SJSA1 (cell line): ENCODE measurements around the gene CTCF. TPM values are rescaled to one million over a fixed set of nuclear protein-coding genes. Genes with fewer than 3 reads are reported as not detected.
A peak's percentile ranks its signal among the peaks of the same experiment; 100 is the strongest.

ENCODE experiments used
- DNase-seq, 2 experiments: peaks; one replicate each; pipeline ENCODE4 v3.0.0-alpha.2; 2015 to 2020; ENCODE audit warnings: low spot score in 2 of 2, low read depth in 1 of 2
- H3K27ac ChIP-seq: fragments of 250-450 bp; sonication (Bioruptor Pico); 2 replicates; pipeline ENCODE4 v1.5.1; 2020; ENCODE audit warnings: mild to moderate bottlenecking, moderate library complexity
- H3K27me3 ChIP-seq: fragments of 250-450 bp; sonication (Bioruptor Pico); replicated peaks from 2 replicates; pipeline ENCODE4 v1.5.1; 2020; ENCODE audit warnings: mild to moderate bottlenecking, moderate library complexity
- H3K36me3 ChIP-seq: fragments of 250-450 bp; sonication (Bioruptor Pico); 2 replicates; pipeline ENCODE4 v1.5.1; 2020; ENCODE audit warnings: mild to moderate bottlenecking
- H3K4me1 ChIP-seq: fragments of 250-450 bp; sonication (Bioruptor Pico); replicated peaks from 2 replicates; pipeline ENCODE4 v1.6.1; 2021; ENCODE audit warnings: mild to moderate bottlenecking
- H3K4me3 ChIP-seq: fragments of 250-450 bp; sonication (Bioruptor Pico); 2 replicates; pipeline ENCODE4 v1.5.1; 2020; ENCODE audit warnings: mild to moderate bottlenecking
- H3K9me3 ChIP-seq: fragments of 250-450 bp; sonication (Bioruptor Pico); replicated peaks from 2 replicates; pipeline ENCODE4 v1.5.1; 2020; ENCODE audit warnings: mild to moderate bottlenecking
- total RNA-seq: library from RNA; depleted of rRNA; stranded (reverse); fragments of >200 nt; shearing (Covaris generic); gene quantifications from 2 replicates; pipeline ENCODE4 v1.2.3, GENCODE V29; 2014

The CTCF gene
- total RNA-seq, 1 experiment from 2014 or later, result 39.1 TPM

DNA sequence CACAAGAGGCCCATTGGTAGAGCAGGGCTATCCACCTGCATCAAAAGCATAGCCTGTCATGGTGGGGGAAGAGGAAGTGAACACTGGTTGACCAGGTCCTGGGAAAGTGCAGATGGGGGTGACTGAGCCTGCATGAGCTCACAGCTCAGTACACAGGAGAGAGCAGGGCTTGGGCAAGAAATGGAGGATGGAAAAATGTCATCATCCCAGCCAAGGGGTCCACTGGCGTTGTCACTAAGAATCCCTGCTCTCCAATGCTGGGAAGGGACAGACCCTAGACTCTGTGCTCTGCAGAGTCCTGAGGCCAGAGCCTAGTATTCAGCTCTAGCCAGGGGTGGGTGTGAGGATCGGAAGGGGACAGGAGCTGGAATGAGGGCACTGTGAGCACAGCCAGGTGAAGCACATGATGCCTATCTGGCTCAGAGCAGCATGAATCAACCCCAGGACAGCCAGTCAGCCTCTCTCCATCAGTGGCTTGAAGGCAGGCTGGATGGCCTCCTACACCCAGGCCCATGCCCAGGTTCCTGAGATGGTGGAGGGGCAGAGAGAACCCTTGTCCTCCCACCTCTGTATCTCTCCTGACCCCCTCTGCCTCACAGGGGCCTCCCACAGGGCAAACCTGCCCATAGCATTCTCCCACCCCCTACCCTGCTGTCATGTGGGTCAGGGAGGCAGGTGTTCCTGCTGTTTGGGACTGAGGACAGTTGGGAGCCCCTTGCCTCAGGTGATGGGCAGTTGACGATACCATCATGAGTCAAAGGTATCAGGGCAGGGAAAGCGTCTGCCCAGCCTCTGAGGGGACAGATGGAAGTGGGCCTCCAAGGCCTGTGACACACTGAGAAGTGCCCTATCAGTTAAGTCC, 13.8 kb upstream of the CTCF start:
- no peak for DNase-seq

GRCh38 chr16:67549240-67549639, 13.1 kb upstream of the CTCF start:
- Histone ChIP-seq H3K4me3 (no peak overlapping the region), H3K9me3 (no peaks in the 10 kb centered on the region), H3K27me3 (no peaks in the 10 kb centered on the region), H3K36me3 (peaks cover 45% of the 10 kb centered on the region), H3K4me1 (no peaks in the 10 kb centered on the region), H3K27ac (no peak overlapping the region)
- no peak for DNase-seq

More for the DNA sequence above, 13.8 kb upstream of the CTCF start:
- Histone ChIP-seq H3K36me3 (peaks cover 52% of the 10 kb centered on the region), H3K4me1 (no peaks in the 10 kb centered on the region), H3K9me3 (no peaks in the 10 kb centered on the region), H3K4me3 (no peak overlapping the region), H3K27me3 (no peaks in the 10 kb centered on the region), H3K27ac (no peak overlapping the region)

DNA sequence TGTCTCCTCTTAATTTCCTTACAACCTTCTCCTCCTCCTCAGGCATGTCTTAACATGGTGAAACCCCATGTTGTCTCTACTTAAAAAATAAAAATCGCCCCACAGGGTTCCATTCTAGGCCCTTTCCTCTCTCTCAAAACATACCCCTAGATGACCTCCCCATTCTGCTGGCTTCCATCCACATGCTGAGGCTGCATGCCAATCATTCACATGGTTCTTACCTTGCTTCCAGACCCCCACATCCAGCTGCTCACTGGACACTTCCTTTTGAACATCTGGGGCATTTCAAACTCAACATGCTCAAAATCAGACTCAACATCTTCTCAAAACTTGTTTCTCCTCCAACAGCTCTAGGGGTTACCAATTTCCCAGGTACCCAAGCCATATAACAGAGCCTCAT, 12.4 kb upstream of the CTCF start:
- Histone ChIP-seq H3K4me3 (no peak overlapping the region), H3K27me3 (no peaks in the 10 kb centered on the region), H3K9me3 (no peaks in the 10 kb centered on the region), H3K27ac (no peak overlapping the region), H3K36me3 (peaks cover 38% of the 10 kb centered on the region), H3K4me1 (no peaks in the 10 kb centered on the region)
- DNase-seq, result no peak

DNA sequence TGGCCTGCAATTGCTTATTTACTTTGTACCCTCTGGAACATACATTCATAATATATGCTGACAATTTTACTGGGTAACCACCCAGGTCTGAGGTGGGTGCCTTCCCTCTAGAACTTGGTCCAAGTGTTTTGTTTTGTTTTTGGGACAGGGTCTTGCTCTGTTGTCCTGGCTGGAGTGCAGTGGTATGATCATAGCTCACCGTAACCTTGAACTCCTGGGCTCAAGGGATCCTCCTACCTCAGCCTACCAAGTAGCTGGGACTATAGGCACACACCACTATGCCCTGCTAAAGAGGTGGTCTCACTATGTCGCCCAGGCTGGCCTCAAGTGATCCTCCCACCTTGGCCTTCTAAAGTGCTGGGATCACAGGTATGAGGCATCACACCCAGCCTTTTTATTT, 11.2 kb upstream of the CTCF start:
- Histone ChIP-seq H3K27ac (no peak overlapping the region), H3K36me3 (peaks cover 26% of the 10 kb centered on the region), H3K27me3 (no peaks in the 10 kb centered on the region), H3K4me1 (peaks cover 9% of the 10 kb centered on the region), H3K4me3 (no peak overlapping the region), H3K9me3 (no peaks in the 10 kb centered on the region)
- no peak for DNase-seq

- H3K36me3 ChIP-seq, result peaks cover 17% of the 10 kb centered on the region
These were observed 10.4 kb upstream of the CTCF start for GRCh38 chr16:67551972-67552371.

GRCh38 chr16:67552476-67552875, 9.8 kb upstream of the CTCF start:
- Histone ChIP-seq H3K27me3 (no peaks in the 10 kb centered on the region), H3K9me3 (no peaks in the 10 kb centered on the region), H3K4me1 (peaks cover 12% of the 10 kb centered on the region), H3K36me3 (peaks cover 12% of the 10 kb centered on the region), H3K27ac (no peak overlapping the region), H3K4me3 (no peak overlapping the region)
- no peak for DNase-seq

More at GRCh38 chr16:67551972-67552371, 10.4 kb upstream of the CTCF start:
- peaks cover 12% of the 10 kb centered on the region for H3K4me1 ChIP-seq
- H3K27me3 ChIP-seq, result no peaks in the 10 kb centered on the region
- H3K9me3 ChIP-seq, result no peaks in the 10 kb centered on the region
- DNase-seq, result no peak
- H3K4me3 ChIP-seq, result no peak overlapping the region
- H3K27ac ChIP-seq, result no peak overlapping the region

DNA sequence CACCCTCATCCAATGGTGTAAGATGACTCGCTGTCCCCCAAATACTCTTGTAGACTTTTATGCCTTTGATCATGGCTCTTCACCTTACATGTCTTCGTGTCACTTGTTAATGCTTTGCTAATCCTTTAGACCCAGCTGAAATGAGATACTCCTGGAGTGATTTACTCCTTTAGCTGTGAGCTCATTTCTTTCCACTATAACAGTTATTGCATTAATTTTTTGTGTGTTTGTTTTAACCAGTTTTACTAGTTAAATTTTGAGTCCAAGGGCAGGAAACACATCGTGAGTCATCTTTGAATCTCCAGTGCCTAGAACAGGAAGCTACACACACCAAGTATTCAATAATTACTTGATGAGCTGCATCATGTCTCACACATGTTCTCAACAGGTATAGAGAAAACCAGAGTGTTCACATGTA, 6.5 kb upstream of the CTCF start:
- H3K27ac ChIP-seq, result 0 out of 2 replicates have a peak overlapping the region, but pooled peaks have one; percentile 23

GRCh38 chr16:67558859-67559258, 3.5 kb upstream of the CTCF start:
- no peaks in the 10 kb centered on the region for H3K9me3 ChIP-seq
- H3K27ac ChIP-seq, result no peak overlapping the region
- no peak for DNase-seq
- no peaks in the 10 kb centered on the region for H3K27me3 ChIP-seq
- H3K4me1 ChIP-seq, result peaks cover 23% of the 10 kb centered on the region
- no peak overlapping the region for H3K4me3 ChIP-seq
- peaks cover 9% of the 10 kb centered on the region for H3K36me3 ChIP-seq

More for the DNA sequence above, 6.5 kb upstream of the CTCF start:
- Histone ChIP-seq H3K4me3 (no peak overlapping the region), H3K9me3 (no peaks in the 10 kb centered on the region), H3K4me1 (peaks cover 13% of the 10 kb centered on the region), H3K27me3 (no peaks in the 10 kb centered on the region), H3K36me3 (no peaks in the 10 kb centered on the region)
- DNase-seq, result no peak

- DNase-seq, result no peak
- no peaks in the 10 kb centered on the region for H3K27me3 ChIP-seq
- peaks cover 12% of the 10 kb centered on the region for H3K36me3 ChIP-seq
- no peaks in the 10 kb centered on the region for H3K9me3 ChIP-seq
- no peak overlapping the region for H3K27ac ChIP-seq
- H3K4me1 ChIP-seq, result peaks cover 27% of the 10 kb centered on the region
- no peak overlapping the region for H3K4me3 ChIP-seq
These were observed 1.4 kb upstream of the CTCF start for GRCh38 chr16:67560827-67561342.

DNA sequence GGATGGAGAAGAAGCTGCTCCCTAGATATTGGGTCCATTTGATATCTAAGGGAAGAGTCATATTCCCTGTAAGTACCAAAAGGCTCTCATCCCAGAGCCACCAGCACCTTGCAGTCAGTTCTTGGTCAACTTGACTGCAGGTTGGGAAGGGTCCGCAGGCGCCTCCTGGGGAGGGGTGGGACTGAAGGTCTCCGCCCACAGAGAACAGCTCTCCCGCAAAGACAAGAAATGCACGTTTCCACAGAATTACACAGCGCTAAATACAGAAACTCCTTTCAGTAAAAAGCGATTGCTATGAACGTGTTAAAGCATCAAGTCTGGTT, 864 bp upstream of the CTCF start:
- Histone ChIP-seq H3K4me1 (peaks cover 27% of the 10 kb centered on the region), H3K4me3 (peak overlapping the region; percentile 100), H3K9me3 (no peaks in the 10 kb centered on the region), H3K27me3 (no peaks in the 10 kb centered on the region), H3K36me3 (peaks cover 15% of the 10 kb centered on the region), H3K27ac (peak overlapping the region; percentile 96)
- DNase-seq, result no peak

GRCh38 chr16:67561824-67562525, 351 bp upstream of the CTCF start:
- H3K9me3 ChIP-seq, result no peaks in the 10 kb centered on the region
- peak overlapping the region; percentile 100 for H3K4me3 ChIP-seq
- no peaks in the 10 kb centered on the region for H3K27me3 ChIP-seq
- peaks cover 32% of the 10 kb centered on the region for H3K4me1 ChIP-seq
- H3K27ac ChIP-seq, result peak overlapping the region; percentile 96
- DNase-seq, result peak; percentile 98 to 99
- peaks cover 15% of the 10 kb centered on the region for H3K36me3 ChIP-seq

DNA sequence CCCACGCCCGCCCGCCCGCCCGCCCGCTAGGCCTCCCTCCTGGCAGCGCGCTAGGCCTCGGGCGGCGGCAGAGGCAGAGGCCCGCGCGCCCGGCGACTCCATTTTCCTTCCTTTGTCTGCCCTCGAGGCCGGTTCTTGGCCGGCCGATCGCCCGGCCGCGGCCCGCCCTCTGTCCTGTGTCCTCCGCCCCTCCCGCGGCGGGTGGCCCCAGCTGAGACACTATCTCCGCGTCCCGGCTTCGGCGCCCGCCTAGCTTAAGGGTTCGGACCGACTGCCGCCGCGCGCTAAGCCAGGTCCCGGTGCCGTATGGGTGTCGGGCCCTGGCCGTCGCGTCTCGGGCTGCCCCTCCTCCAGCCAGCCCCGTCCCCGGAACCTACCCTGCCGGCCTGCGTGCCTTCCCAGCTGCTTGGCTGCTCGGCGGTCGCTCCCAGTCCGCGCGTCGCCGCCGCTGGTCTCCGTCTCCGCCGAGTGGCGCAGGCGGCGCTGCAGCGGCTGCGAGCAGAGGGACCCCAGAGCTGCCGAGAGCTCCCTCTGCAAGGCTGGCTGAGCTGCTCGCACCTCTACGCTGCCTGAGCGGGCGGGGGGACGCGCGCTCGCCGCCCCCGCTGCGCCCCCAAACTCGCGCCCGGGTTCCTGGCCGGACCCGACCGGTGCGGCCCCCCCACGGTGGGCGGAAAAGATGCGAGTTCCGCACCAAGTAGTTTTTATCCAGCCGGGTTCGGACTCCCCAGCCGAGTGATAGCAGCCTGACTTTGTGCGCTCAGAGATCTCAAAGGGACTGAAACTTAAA, 787 bp downstream of the CTCF start:
- peak; percentile 69 to 77 for DNase-seq
- peak overlapping the region; percentile 96 for H3K27ac ChIP-seq

GRCh38 chr16:67563708-67564468, 1.6 kb downstream of the CTCF start:
- Histone ChIP-seq H3K4me3 (peak overlapping the region; percentile 100), H3K27ac (peak overlapping the region; percentile 96), H3K9me3 (no peaks in the 10 kb centered on the region), H3K4me1 (peaks cover 33% of the 10 kb centered on the region), H3K27me3 (no peaks in the 10 kb centered on the region), H3K36me3 (peaks cover 15% of the 10 kb centered on the region)
- DNase-seq, result peak in 1 of 2 experiments; percentile 47

More for the DNA sequence above, 787 bp downstream of the CTCF start:
- Histone ChIP-seq H3K36me3 (peaks cover 15% of the 10 kb centered on the region), H3K9me3 (no peaks in the 10 kb centered on the region), H3K4me3 (peak overlapping the region; percentile 100), H3K27me3 (no peaks in the 10 kb centered on the region), H3K4me1 (peaks cover 33% of the 10 kb centered on the region)
